Erythroblast (primary cell): ENCODE data around the gene CUL1.

Source experiments
- GATA1 ChIP-seq: IDR thresholded peaks from 2 replicates; pipeline ENCODE4 v1.6.1; 2011; ENCODE audit warnings: low read depth, mild to moderate bottlenecking, control low read depth, low read length, moderate library complexity
- POLR2A ChIP-seq: IDR thresholded peaks from 2 replicates; pipeline ENCODE4 v1.6.1; 2011; ENCODE audit warnings: mild to moderate bottlenecking, low read length

DNA sequence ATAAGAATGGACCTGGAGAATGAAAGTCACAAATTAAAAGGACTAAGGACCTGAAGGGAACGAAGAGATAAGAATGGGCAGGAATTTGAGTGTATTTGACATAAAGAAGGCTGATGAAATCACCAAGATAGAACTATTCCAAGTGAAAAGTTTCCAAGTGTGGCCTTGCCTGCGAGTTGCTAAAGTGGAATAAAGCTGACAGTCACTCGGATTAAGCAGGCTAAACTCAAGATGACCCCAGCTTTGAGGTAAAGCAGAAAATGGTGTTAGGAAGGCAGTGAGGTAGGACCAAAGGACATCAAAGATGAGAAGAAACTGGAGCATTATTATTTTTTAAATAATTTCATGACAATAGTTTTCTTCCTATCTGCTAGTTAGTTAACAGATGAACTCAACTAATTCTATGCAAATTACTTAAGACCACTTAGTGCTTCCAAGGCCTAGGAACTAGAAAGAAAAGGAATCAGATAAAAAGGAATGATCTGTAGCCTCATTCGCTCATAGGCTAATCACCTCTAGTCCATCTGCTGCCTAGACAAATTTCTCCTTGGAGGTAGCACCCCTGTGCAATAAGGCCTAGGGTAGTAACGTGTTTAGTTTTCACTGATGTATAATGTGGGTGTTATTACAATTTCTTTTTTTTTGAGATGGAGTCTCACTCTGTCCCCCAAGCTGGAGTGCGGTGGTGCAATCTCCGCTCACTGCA lies 150.8 kb downstream of the CUL1 start:
- TF ChIP-seq POLR2A (no peak), GATA1 (no peak)
